H1 (cell line): ENCODE measurements around the gene ADAMTS17. TPM values are rescaled to one million over a fixed set of nuclear protein-coding genes. Genes with fewer than 3 reads are reported as not detected.

ENCODE experiments used
- CTCF ChIA-PET: fragments of 300-600 bp; sonication (Branson Sonifier 250); formaldehyde crosslinking; loops from one replicate; lab custom pipeline; 2021; ENCODE audit not compliant: partially characterized antibody; lab: Charles Lee
- POLR2A ChIA-PET: fragments of 300-600 bp; sonication (Branson Sonifier 250); formaldehyde crosslinking; loops from one replicate; lab custom pipeline; 2021; ENCODE audit warnings: inconsistent platforms; ENCODE audit not compliant: partially characterized antibody; lab: Charles Lee
- DNase-seq, 2 experiments: peaks; one replicate each; pipeline versions ENCODE4 v3.0.0 to v3.0.0-alpha.2; 2010 to 2022; ENCODE audit warnings: low spot score in 2 of 2, low read depth in 1 of 2, mixed read lengths in 1 of 2
- FAIRE-seq: peaks from 2 replicates; lab custom pipeline; 2011; peaks lifted over from hg19 to GRCh38; lab: Jason Lieb, UNC
- H2AFZ ChIP-seq: 2 replicates; pipeline ENCODE4 v1.8.1; 2012; ENCODE audit warnings: low read length, inconsistent platforms
- H2AK5ac ChIP-seq: 2 replicates; pipeline ENCODE4 v1.6.1; 2013; ENCODE audit warnings: low read depth, low read length
- H2BK120ac ChIP-seq: replicated peaks from 2 replicates; pipeline ENCODE3; 2013; ENCODE audit warnings: low read depth, low read length, inconsistent platforms
- H2BK12ac ChIP-seq: 2 replicates; pipeline ENCODE4 v1.6.1; 2013; ENCODE audit warnings: low read depth, low read length
- H2BK15ac ChIP-seq: 2 replicates; pipeline ENCODE4 v1.6.1; 2013; ENCODE audit warnings: low read length
- H2BK20ac ChIP-seq: 2 replicates; pipeline ENCODE4 v1.6.1; 2013; ENCODE audit warnings: low read length
- H2BK5ac ChIP-seq: 2 replicates; pipeline ENCODE4 v1.6.1; 2013; ENCODE audit warnings: low read depth, low read length
- H3K14ac ChIP-seq: 2 replicates; pipeline ENCODE4 v1.6.1; 2013; ENCODE audit warnings: inconsistent platforms; ENCODE audit not compliant: insufficient read length
- H3K18ac ChIP-seq: 2 replicates; pipeline ENCODE4 v1.6.1; 2013; ENCODE audit warnings: low read length; ENCODE audit errors: extremely low read depth
- H3K23ac ChIP-seq: 2 replicates; pipeline ENCODE4 v1.6.1; 2013; ENCODE audit warnings: inconsistent platforms; ENCODE audit not compliant: insufficient read length
- H3K23me2 ChIP-seq: 2 replicates; pipeline ENCODE4 v1.6.1; 2013; ENCODE audit warnings: low read depth, low read length
- H3K27ac ChIP-seq: 2 replicates; pipeline ENCODE4 v1.6.1; 2011; ENCODE audit warnings: low read depth, low read length, inconsistent platforms
- H3K27me3 ChIP-seq, 4 experiments: replicated peaks in 1 of 4; 1 replicate in 1 of 4; 2 replicates in 3 of 4; pipeline versions ENCODE4 v1.6.1 to v1.8.1; 2011 to 2013; ENCODE audit warnings: low read length in 3 of 4, mild to moderate bottlenecking in 3 of 4, inconsistent platforms in 2 of 4, mixed read lengths in 2 of 4, moderate library complexity in 1 of 4; ENCODE audit not compliant: control insufficient read depth in 3 of 4, insufficient read depth in 3 of 4; ENCODE audit errors: extremely low read depth in 1 of 4
- H3K36me3 ChIP-seq, 4 experiments: 2 replicates each; pipeline versions ENCODE4 v1.6.1 to v1.8.1; 2011 to 2013; ENCODE audit warnings: mild to moderate bottlenecking in 4 of 4, low read length in 3 of 4, moderate library complexity in 2 of 4, control low read depth in 1 of 4, inconsistent platforms in 1 of 4; ENCODE audit not compliant: insufficient read depth in 4 of 4, control insufficient read depth in 2 of 4
- H3K4ac ChIP-seq: replicated peaks from 2 replicates; pipeline ENCODE3; 2013; ENCODE audit warnings: low read length, low read depth, mixed read lengths, inconsistent platforms; ENCODE audit not compliant: insufficient read length
- H3K4me1 ChIP-seq, 4 experiments: replicated peaks in 1 of 4; 1 replicate in 1 of 4; 2 replicates in 3 of 4; pipeline versions ENCODE4 v1.6.1 to v1.8.1; 2011 to 2013; ENCODE audit warnings: low read length in 3 of 4, inconsistent platforms in 2 of 4, mixed read lengths in 1 of 4; ENCODE audit not compliant: insufficient read depth in 4 of 4, control insufficient read depth in 3 of 4
- H3K4me2 ChIP-seq, 2 experiments: 2 replicates each; pipeline versions ENCODE4 v1.6.1 to v1.8.1; 2011 to 2013; ENCODE audit warnings: low read depth in 2 of 2, low read length in 2 of 2, control low read depth in 1 of 2, inconsistent platforms in 1 of 2, mild to moderate bottlenecking in 1 of 2; ENCODE audit not compliant: insufficient read depth in 1 of 2
- H3K4me3 ChIP-seq, 4 experiments: fragments of 200-600, 300-600 bp in 1 of 4; sonication (generic), shearing (Covaris generic), sonication (Bioruptor Twin) in 1 of 4; 2 replicates each; pipeline versions ENCODE4 v1.5.1 to v1.8.1; 2011 to 2016; ENCODE audit warnings: low read length in 4 of 4, low read depth in 3 of 4, control low read depth in 2 of 4, inconsistent platforms in 2 of 4, mild to moderate bottlenecking in 2 of 4, mixed read lengths in 1 of 4, moderate library complexity in 1 of 4; ENCODE audit not compliant: insufficient read depth in 2 of 4; ENCODE audit errors: extremely low read depth in 1 of 4
- H3K56ac ChIP-seq: replicated peaks from 2 replicates; pipeline ENCODE3; 2013; ENCODE audit warnings: low read depth, mild to moderate bottlenecking, mixed read lengths, low read length, inconsistent platforms; ENCODE audit not compliant: insufficient read length
- H3K79me1 ChIP-seq: 2 replicates; pipeline ENCODE4 v1.6.1; 2013; ENCODE audit warnings: low read depth, low read length, control low read depth
- H3K79me2 ChIP-seq, 2 experiments: 2 replicates each; pipeline versions ENCODE4 v1.6.1 to v1.8.1; 2012 to 2013; ENCODE audit warnings: low read length in 2 of 2, mild to moderate bottlenecking in 2 of 2, inconsistent platforms in 1 of 2; ENCODE audit not compliant: insufficient read depth in 2 of 2, control insufficient read depth in 1 of 2
- H3K9ac ChIP-seq, 4 experiments: replicated peaks in 1 of 4; 1 replicate in 1 of 4; 2 replicates in 3 of 4; pipeline versions ENCODE4 v1.6.1 to v1.8.1; 2011 to 2013; ENCODE audit warnings: low read depth in 3 of 4, low read length in 3 of 4, control low read depth in 2 of 4, mild to moderate bottlenecking in 2 of 4, moderate library complexity in 2 of 4, inconsistent platforms in 1 of 4; ENCODE audit errors: extremely low read depth in 1 of 4
- H3K9me3 ChIP-seq, 2 experiments: 2 replicates each; pipeline versions ENCODE4 v1.6.1 to v1.8.1; 2012 to 2013; ENCODE audit warnings: mild to moderate bottlenecking in 2 of 2, moderate library complexity in 2 of 2, control low read depth in 1 of 2, inconsistent platforms in 1 of 2, low read depth in 1 of 2, low read length in 1 of 2, mixed read lengths in 1 of 2; ENCODE audit not compliant: insufficient read depth in 2 of 2
- H4K20me1 ChIP-seq, 2 experiments: replicated peaks in 1 of 2; 2 replicates each; pipeline versions ENCODE3 to v1.8.1; 2011 to 2013; ENCODE audit warnings: inconsistent platforms in 2 of 2, low read length in 2 of 2, mild to moderate bottlenecking in 1 of 2; ENCODE audit not compliant: insufficient read depth in 2 of 2, control insufficient read depth in 1 of 2
- H4K5ac ChIP-seq: 2 replicates; pipeline ENCODE4 v1.6.1; 2013; ENCODE audit warnings: low read length, low read depth, mixed read lengths, inconsistent platforms; ENCODE audit not compliant: insufficient read length
- H4K8ac ChIP-seq: 2 replicates; pipeline ENCODE4 v1.8.0; 2013; ENCODE audit warnings: mild to moderate bottlenecking, moderate library complexity, low read length, inconsistent platforms; ENCODE audit not compliant: insufficient read depth; ENCODE audit errors: extremely low read depth
- H4K91ac ChIP-seq: replicated peaks from 2 replicates; pipeline ENCODE3; 2013; ENCODE audit warnings: low read length, mixed read lengths, inconsistent platforms; ENCODE audit not compliant: insufficient read length
- BCL11A ChIP-seq, 2 experiments: IDR thresholded peaks; one replicate each; pipeline ENCODE4 v1.6.1; 2011; ENCODE audit warnings: low read depth in 2 of 2, low read length in 2 of 2, mild to moderate bottlenecking in 2 of 2
- CBX5 ChIP-seq: fragments of 300-800, 300-1000 bp; sonication (generic); IDR thresholded peaks from 2 replicates; pipeline ENCODE4 v1.7.1; 2016; ENCODE audit warnings: antibody characterized with exemption, low read length, low read depth
- CTCF ChIP-seq, 3 experiments: IDR thresholded peaks; 1 replicate in 2 of 3; 2 replicates in 1 of 3; pipeline versions ENCODE4 v1.5.1 to v1.6.1; 2011; ENCODE audit warnings: low read length in 3 of 3, mild to moderate bottlenecking in 3 of 3, inconsistent platforms in 2 of 3, low read depth in 1 of 3, moderate library complexity in 1 of 3; ENCODE audit not compliant: insufficient read depth in 1 of 3; ENCODE audit errors: control extremely low read depth in 1 of 3
- E2F6 ChIP-seq: IDR thresholded peaks from 2 replicates; pipeline ENCODE4 v1.6.1; 2012; ENCODE audit warnings: inconsistent platforms
- GABPA ChIP-seq: IDR thresholded peaks from 2 replicates; pipeline ENCODE4 v1.6.1; 2011; ENCODE audit warnings: mild to moderate bottlenecking, low read length, moderate library complexity, borderline replicate concordance; ENCODE audit not compliant: insufficient read depth
- KDM5A ChIP-seq: fragments of 200-600 bp; IDR thresholded peaks from 2 replicates; pipeline ENCODE4 v1.7.1; 2012; ENCODE audit warnings: mild to moderate bottlenecking, low read length, inconsistent platforms, mixed read lengths
- POU5F1 ChIP-seq: IDR thresholded peaks from 2 replicates; pipeline ENCODE4 v1.6.1; 2011; ENCODE audit warnings: low read depth, mild to moderate bottlenecking, low read length, moderate library complexity
- SIX5 ChIP-seq: IDR thresholded peaks from 2 replicates; pipeline ENCODE4 v1.6.1; 2011; ENCODE audit warnings: mild to moderate bottlenecking, low read depth, low read length
- WGBS, 2 experiments: shearing (Covaris generic) in 1 of 2; methylation state at CpG; one replicate each; pipeline versions ENCODE4 v1.1.6 to v1.1.7; 2013 to 2015; ENCODE audit warnings: low lambda C conversion rate in 2 of 2, mixed read lengths in 2 of 2, inconsistent platforms in 1 of 2, low coverage in 1 of 2, missing lambda C conversion rate in 1 of 2; ENCODE audit not compliant: insufficient replicate concordance in 2 of 2, insufficient coverage in 1 of 2, insufficient read length in 1 of 2; ENCODE audit errors: extremely low coverage in 1 of 2, missing lambda C conversion rate in 1 of 2; 5-methylcytosine and 5-hydroxymethylcytosine counted together
- polyA plus RNA-seq, 7 experiments: library from polyadenylated mRNA; depleted of rRNA in 3 of 7; stranded (reverse) in 5 of 7; unstranded in 2 of 7; fragments of >200 nt in 5 of 7; fragments of 200-250 nt in 2 of 7; gene quantifications; 1 replicate in 5 of 7; 2 replicates in 1 of 7; 4 replicates in 1 of 7; pipeline versions ENCODE4 v1.2.1 to v1.2.3, GENCODE V29; 2011 to 2013; ENCODE audit warnings: missing spikeins in 2 of 7, mixed read lengths in 2 of 7
- total RNA-seq: library from RNA; stranded (reverse); fragmentation: NEBNext Ultra II Directional; extraction: Animal tissue kit (Norgen Biotek cat#: 25700); gene quantifications from 2 replicates; pipeline ENCODE4 v1.2.1, GENCODE V29; 2021
- TF ChIP-seq, protein P1 (sequence below): IDR thresholded peaks from 2 replicates; pipeline ENCODE4 v1.6.1; 2011; ENCODE audit warnings: low read length, improper control_type of control experiment

The ADAMTS17 gene
- total and polyA plus RNA-seq, 2 of the 8 experiments (the other 6 are each of a cell fraction or from before 2014, with no cell fraction given) = 0.51 to 1.7 TPM

- no peaks in the 10 kb centered on the region for H3K79me1 ChIP-seq
- H3K27me3 ChIP-seq = peaks cover 0 to 2% (median 0%) of the 10 kb centered on the region in 4 experiments; a peak in 2 of 7 replicates
- no peak overlapping the region for H2BK5ac ChIP-seq
- no peak overlapping the region for H4K8ac ChIP-seq
- no peak overlapping the region for H2BK12ac ChIP-seq
- DNase-seq (no peak), FAIRE-seq (no peak)
- no peak overlapping the region for H3K18ac ChIP-seq
- no peaks in the 10 kb centered on the region; a peak in 1 of 4 replicates for H3K9me3 ChIP-seq
- no peak overlapping the region for H3K23ac ChIP-seq
- no peak overlapping the region for H3K4ac ChIP-seq
- no peaks in the 10 kb centered on the region for H3K79me2 ChIP-seq
- H3K14ac ChIP-seq = no peak overlapping the region
- no peak overlapping the region for H2BK15ac ChIP-seq
- H2AK5ac ChIP-seq = no peak overlapping the region
- H3K9ac ChIP-seq = no peak overlapping the region
- no peak overlapping the region for H2AFZ ChIP-seq
- WGBS, 2 experiments = 89% methylated on average over 12 of the region's 12 CpGs; no CpG with 5 or more reads in 1 of the 2 experiments
- H3K4me2 ChIP-seq = no peak overlapping the region
- no peak overlapping the region for H3K4me3 ChIP-seq
- H4K5ac ChIP-seq = no peak overlapping the region
- no peak overlapping the region for H2BK120ac ChIP-seq
- no peaks in the 10 kb centered on the region for H3K4me1 ChIP-seq
- ChIA-PET CTCF (interaction anchor here (0.7 to 1.2 kb wide), 2 partner anchors 19 to 68 kb away, joined by 3 read pairs; no protein-coding TSS in a partner anchor), POLR2A (interaction anchor here (0.6 kb wide), 2 partner anchors 14 to 723 kb away, joined by 4 read pairs; no protein-coding TSS in a partner anchor)
- no peak overlapping the region for H4K91ac ChIP-seq
- H4K20me1 ChIP-seq = no peaks in the 10 kb centered on the region
- H3K56ac ChIP-seq = no peak overlapping the region
- peaks cover 2% of the 10 kb centered on the region; the same call in 1 of the 2 replicates for H3K23me2 ChIP-seq
- no peaks in the 10 kb centered on the region for H3K36me3 ChIP-seq
- H3K27ac ChIP-seq = no peak overlapping the region
- H2BK20ac ChIP-seq = no peak overlapping the region
- TF ChIP-seq CTCF (IDR thresholded peaks at IDR 0.05; ENCODE audit: control extremely low read depth in 1 of 3, insufficient read depth in 1 of 3, low read depth in 1 of 3, low read length in 3 of 3) (no peak), KDM5A (no peak), POU5F1 (no peak), CBX5 (no peak), GABPA (no peak), BCL11A (IDR thresholded peaks at IDR 0.05; ENCODE audit: low read depth in 2 of 2, low read length in 2 of 2) (no peak), E2F6 (no peak), SIX5 (no peak)
- TF ChIP-seq, protein P1, sequence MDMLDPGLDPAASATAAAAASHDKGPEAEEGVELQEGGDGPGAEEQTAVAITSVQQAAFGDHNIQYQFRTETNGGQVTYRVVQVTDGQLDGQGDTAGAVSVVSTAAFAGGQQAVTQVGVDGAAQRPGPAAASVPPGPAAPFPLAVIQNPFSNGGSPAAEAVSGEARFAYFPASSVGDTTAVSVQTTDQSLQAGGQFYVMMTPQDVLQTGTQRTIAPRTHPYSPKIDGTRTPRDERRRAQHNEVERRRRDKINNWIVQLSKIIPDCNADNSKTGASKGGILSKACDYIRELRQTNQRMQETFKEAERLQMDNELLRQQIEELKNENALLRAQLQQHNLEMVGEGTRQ = no peak
Measured at GRCh38 chr15:100059094-100059493, 282.7 kb downstream of the ADAMTS17 start.
